ENCODE measurements around the gene SYDE2.

The SYDE2 gene

DNA sequence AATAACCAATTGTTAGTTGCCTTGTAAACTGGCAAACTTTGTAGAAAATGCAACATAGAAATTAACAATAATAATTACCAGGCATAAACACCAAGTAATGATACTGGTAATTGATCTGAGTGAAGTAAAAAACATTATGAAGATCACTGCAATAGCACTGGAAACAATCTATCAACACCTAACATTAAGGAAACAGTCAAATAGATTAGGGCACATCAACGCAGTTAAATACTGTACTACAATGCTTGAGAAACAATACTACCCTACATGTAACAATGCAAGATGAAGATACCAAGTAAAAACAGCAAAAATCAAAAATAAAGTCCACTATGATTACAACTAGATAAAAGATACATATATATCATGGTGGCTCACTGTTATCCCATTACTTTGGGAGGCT, 16.6 kb downstream of the SYDE2 start:
- FAIRE-seq (peak; percentile 38), DNase-seq (ENCODE audit: insufficient read length, low spot score) (no peak)
- TF ChIP-seq, protein P1, sequence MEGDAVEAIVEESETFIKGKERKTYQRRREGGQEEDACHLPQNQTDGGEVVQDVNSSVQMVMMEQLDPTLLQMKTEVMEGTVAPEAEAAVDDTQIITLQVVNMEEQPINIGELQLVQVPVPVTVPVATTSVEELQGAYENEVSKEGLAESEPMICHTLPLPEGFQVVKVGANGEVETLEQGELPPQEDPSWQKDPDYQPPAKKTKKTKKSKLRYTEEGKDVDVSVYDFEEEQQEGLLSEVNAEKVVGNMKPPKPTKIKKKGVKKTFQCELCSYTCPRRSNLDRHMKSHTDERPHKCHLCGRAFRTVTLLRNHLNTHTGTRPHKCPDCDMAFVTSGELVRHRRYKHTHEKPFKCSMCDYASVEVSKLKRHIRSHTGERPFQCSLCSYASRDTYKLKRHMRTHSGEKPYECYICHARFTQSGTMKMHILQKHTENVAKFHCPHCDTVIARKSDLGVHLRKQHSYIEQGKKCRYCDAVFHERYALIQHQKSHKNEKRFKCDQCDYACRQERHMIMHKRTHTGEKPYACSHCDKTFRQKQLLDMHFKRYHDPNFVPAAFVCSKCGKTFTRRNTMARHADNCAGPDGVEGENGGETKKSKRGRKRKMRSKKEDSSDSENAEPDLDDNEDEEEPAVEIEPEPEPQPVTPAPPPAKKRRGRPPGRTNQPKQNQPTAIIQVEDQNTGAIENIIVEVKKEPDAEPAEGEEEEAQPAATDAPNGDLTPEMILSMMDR (IDR thresholded peaks at IDR 0.05; ENCODE audit: insufficient read depth, missing control alignments), result no peak

DNA sequence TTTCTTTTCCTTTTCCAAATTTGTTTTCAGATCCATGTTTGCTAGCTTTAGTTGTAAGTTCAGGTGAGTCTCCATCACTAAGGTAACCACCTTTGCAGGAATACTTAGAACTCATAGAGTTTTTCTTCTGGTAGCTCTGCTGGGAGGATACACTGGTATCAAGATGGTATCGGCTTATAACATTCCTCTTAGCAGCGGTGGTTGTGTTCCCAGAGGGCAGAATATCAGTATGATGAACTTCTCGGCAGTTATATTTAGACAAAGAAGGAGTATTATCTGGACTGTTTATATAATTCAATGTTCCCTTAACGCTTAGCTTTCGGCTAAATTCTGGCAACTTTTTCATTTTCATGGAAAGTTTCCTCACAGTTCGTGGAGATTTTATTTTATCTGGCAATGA, 18.1 kb downstream of the SYDE2 start:
- no peak for DNase-seq (ENCODE audit: insufficient read length, low spot score)
- TF ChIP-seq, protein P1 (IDR thresholded peaks at IDR 0.05; ENCODE audit: insufficient read depth, missing control alignments), result no peak

DNA sequence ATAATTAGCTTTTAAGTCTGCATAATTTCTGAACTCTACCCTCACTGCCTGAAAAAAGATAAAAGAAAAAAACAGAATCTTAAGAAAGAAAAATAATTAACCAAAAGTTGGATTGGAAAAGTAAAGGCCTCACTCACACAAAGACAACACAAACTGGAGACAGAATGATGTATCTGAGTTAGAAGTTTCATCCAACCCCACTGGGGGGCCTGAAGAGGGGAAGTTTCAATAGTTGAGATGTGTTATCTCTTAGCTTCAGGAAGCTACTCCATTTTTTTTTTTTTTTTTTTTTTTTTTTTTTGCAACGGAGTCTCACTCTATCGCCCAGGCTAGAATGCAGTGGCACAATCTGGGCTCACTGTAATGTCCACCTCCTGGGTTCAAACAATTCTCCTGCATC, 19.9 kb downstream of the SYDE2 start:
- DNase-seq (ENCODE audit: insufficient read length, low spot score) (no peak), FAIRE-seq (no peak)
- TF ChIP-seq, protein P1 (IDR thresholded peaks at IDR 0.05; ENCODE audit: insufficient read depth, missing control alignments), result no peak

More for the DNA sequence above, 18.1 kb downstream of the SYDE2 start:
- no peak for FAIRE-seq

DNA sequence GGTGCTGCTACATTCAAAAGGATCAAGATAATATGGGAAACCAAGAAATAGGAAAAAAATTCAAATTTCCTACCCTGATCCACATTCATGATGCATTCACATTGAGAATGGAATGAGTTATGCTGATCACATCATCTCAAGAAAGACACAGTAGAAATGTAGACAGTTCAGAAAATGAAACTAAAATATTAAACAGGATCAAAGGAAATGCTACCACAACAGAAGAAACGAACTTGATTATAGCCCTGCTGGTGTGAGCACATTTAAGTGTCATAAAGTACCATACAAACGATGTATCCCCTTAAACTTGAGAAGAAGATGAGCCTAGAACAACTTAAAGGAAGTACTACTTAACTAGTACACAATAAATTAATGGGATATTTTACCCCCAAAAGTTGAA, 21.3 kb downstream of the SYDE2 start:
- peak; percentile 29 for FAIRE-seq
- DNase-seq (ENCODE audit: insufficient read length, low spot score), result no peak
- TF ChIP-seq, protein P1 (IDR thresholded peaks at IDR 0.05; ENCODE audit: insufficient read depth, missing control alignments), result no peak

DNA sequence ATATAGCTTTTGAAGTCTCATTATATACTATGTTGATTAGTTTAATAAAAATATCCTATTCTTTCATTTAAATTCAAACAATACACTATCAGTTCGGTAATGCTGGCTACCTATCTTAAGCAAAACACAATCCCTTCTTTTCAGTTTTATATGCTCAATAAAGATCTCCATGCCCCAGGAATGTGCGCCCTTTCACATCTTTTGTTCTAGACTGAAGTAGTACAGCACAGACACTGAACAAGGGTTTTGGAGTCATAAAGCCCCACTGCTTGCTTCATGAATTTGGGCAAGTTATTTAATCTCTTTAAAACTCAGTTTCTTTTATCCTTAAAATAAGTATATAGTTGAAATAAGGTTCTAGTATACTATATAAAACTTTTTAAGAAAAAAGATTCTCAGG, 22.4 kb downstream of the SYDE2 start:
- TF ChIP-seq, protein P1 (IDR thresholded peaks at IDR 0.05; ENCODE audit: insufficient read depth, missing control alignments), result no peak
- FAIRE-seq (no peak), DNase-seq (ENCODE audit: insufficient read length, low spot score) (no peak)

DNA sequence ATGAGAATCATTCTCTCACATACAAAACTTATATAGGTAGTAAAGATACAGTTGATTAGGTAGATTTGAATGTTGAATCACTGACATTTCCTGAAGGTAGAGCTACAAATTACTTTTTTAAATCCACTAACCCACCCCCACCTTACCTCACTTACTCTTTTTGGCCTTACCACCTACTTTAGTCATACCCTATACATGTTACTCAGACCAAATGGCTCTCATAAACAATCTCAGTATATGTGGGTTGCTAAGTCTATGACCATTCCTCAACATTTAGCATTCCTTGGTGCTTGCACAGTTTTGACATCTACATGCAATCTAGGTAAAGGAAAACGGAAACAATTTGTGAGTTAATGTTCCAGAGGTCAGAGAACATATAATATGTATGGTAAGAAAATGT, 26.3 kb downstream of the SYDE2 start:
- DNase-seq (ENCODE audit: insufficient read length, low spot score), result no peak
- TF ChIP-seq, protein P1 (IDR thresholded peaks at IDR 0.05; ENCODE audit: insufficient read depth, missing control alignments), result no peak
- FAIRE-seq, result no peak

DNA sequence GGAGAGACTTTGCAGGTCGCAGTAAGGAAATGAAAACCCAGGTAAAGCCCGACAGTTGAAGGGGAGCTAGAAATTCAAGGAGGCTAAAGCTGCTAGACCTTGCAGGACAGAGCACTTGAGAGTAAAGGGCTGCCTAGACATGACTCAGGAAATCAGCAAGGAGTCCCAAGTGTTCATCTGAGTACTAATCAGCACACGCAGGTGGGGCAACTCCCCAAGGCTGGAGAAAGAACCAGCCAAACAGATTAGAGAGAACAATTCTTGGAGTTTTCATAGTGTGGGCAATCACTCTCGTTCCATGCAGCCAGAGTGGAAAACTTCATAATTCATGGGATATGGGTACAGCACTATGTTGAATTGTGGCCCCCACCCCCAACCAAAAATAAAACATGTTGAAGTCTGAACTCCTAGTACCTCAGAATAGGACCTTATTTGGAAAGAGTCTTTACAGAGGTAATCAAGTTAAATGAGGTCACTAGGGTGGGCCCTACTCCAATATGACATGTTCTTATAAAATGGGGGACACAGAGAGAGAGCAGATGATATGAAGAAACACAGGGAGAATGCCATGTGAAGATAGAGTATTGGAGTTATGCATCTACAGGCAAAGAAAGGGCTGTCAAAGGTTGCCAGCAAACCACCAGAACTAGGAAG, 28.0 kb downstream of the SYDE2 start:
- no peak for DNase-seq (ENCODE audit: insufficient read length, low spot score)
- FAIRE-seq, result no peak
- TF ChIP-seq, protein P1 (IDR thresholded peaks at IDR 0.05; ENCODE audit: insufficient read depth, missing control alignments), result no peak

Data from D721Med (cell line).